Thyroid gland (tissue), 4 donors: Measurements from ENCODE around the gene CABLES2. TPM values are rescaled to one million over a fixed set of nuclear protein-coding genes. Genes with fewer than 3 reads are reported as not detected.

ENCODE experiments used
- DNase-seq, 2 donors: peaks; one replicate each; pipeline ENCODE4 v3.0.0-alpha.2; 2019
- H3K27ac ChIP-seq, 3 donors: fragments of 200-600 bp; sonication (generic); 1 replicate in 2 of 3; 2 replicates in 1 of 3; pipeline ENCODE4 v1.5.1; 2016 to 2019; ENCODE audit warnings: mild to moderate bottlenecking in 1 of 3, moderate library complexity in 1 of 3
- H3K27me3 ChIP-seq: fragments of 200-600 bp; sonication (generic); one replicate; pipeline ENCODE4 v1.5.1; 2019
- H3K36me3 ChIP-seq, 2 donors: fragments of 200-600 bp; sonication (generic); one replicate each; pipeline ENCODE4 v1.5.1; 2016 to 2019
- H3K4me1 ChIP-seq, 2 donors: fragments of 200-600 bp; sonication (generic); one replicate each; pipeline ENCODE4 v1.5.1; 2017 to 2019
- H3K4me3 ChIP-seq, 3 donors: fragments of 200-600 bp; sonication (generic); replicated peaks in 1 of 3; 1 replicate in 2 of 3; 2 replicates in 1 of 3; pipeline ENCODE4 v1.5.1; 2016; ENCODE audit warnings: mild to moderate bottlenecking in 1 of 3
- H3K9me3 ChIP-seq: fragments of 200-600 bp; sonication (generic); one replicate; pipeline ENCODE4 v1.5.1; 2017
- CTCF ChIP-seq, 6 experiments: fragments of 200-600 bp in 3 of 6; fragments of 450-650 bp in 3 of 6; sonication (generic) in 3 of 6; IDR thresholded peaks; one replicate each; pipeline ENCODE4 v1.5.1; 2016 to 2019; ENCODE audit warnings: antibody characterized with exemption in 6 of 6, mild to moderate bottlenecking in 2 of 6, inconsistent platforms in 1 of 6, moderate library complexity in 1 of 6
- POLR2A ChIP-seq, 2 donors: fragments of 450-650 bp; IDR thresholded peaks; one replicate each; pipeline ENCODE4 v1.6.1; 2017; ENCODE audit warnings: antibody characterized with exemption in 2 of 2, mild to moderate bottlenecking in 2 of 2, moderate library complexity in 1 of 2
- WGBS, 2 donors: methylation state at CpG; one replicate each; pipeline ENCODE4 v1.1.5; 2017; 5-methylcytosine and 5-hydroxymethylcytosine counted together
- intact Hi-C: fragments of 100-400 bp; cut with DNase I; formaldehyde crosslinking; loops from one replicate; pipeline ENCODE4 v1.15.1; 2023
- total RNA-seq, 4 donors: library from RNA; depleted of rRNA; stranded (reverse); fragments of >200 nt; gene quantifications; one replicate each; pipeline ENCODE4 v1.2.3, GENCODE V29; 2016

Gene CABLES2
- total RNA-seq, 4 donors from 2014 or later: 5.8 to 8.5 (median 7.7) TPM

GRCh38 chr20:62429455-62430310 lies 22.6 kb upstream of the CABLES2 start:
- Histone ChIP-seq H3K36me3 (no peaks in the 10 kb centered on the region), H3K27me3 (no peaks in the 10 kb centered on the region), H3K9me3 (no peaks in the 10 kb centered on the region), H3K4me3 (no peak overlapping the region), H3K4me1 (peaks cover 32 to 45% of the 10 kb centered on the region in 2 donors), H3K27ac (no peak overlapping the region)
- TF ChIP-seq POLR2A (IDR thresholded peaks at IDR 0.05): no peak
- TF ChIP-seq CTCF (IDR thresholded peaks at IDR 0.05): no peak
- no peak for DNase-seq
- intact Hi-C loops: no loop called here
- 80 to 93% methylated on average over 12 to 23 of the region's 23 CpGs for WGBS, 2 donors

- intact Hi-C loops: no loop called here
- H3K27me3 ChIP-seq: no peaks in the 10 kb centered on the region
- peak overlapping the region; percentile 50 to 87 (median 73) for H3K27ac ChIP-seq
- H3K36me3 ChIP-seq: no peaks in the 10 kb centered on the region
- no peaks in the 10 kb centered on the region for H3K9me3 ChIP-seq
- no peak overlapping the region for H3K4me3 ChIP-seq
- H3K4me1 ChIP-seq: peaks cover 39 to 49% of the 10 kb centered on the region in 2 donors
- WGBS, 2 donors: 67% methylated on average over 21 to 24 of the region's 31 CpGs
- DNase-seq: no peak
- no peak for TF ChIP-seq CTCF (IDR thresholded peaks at IDR 0.05)
- TF ChIP-seq POLR2A (IDR thresholded peaks at IDR 0.05): no peak
These were observed 21.6 kb upstream of the CABLES2 start for GRCh38 chr20:62428396-62429295.

- intact Hi-C loops: no loop called here
These were observed 20.9 kb upstream of the CABLES2 start for GRCh38 chr20:62428002-62428372.

GRCh38 chr20:62427172-62428001 lies 20.3 kb upstream of the CABLES2 start, which contains the start of gene RBBP8NL:
TSS of gene RBBP8NL (minus strand) at chr20:62427539. CDS start at chr20:62419647, 7,892 bp downstream.
- Histone ChIP-seq H3K4me1 (peaks cover 39 to 51% of the 10 kb centered on the region in 2 donors), H3K4me3 (no peak within 1 kb of the TSS), H3K9me3 (no peaks in the 10 kb centered on the region), H3K27ac (peak within 1 kb of the TSS; percentile 73 to 87 (median 81)), H3K36me3 (no peaks in the 10 kb centered on the region), H3K27me3 (no peaks in the 10 kb centered on the region)
- TF ChIP-seq POLR2A (IDR thresholded peaks at IDR 0.05) (no peak), CTCF (IDR thresholded peaks at IDR 0.05) (peak in 4 of 6 experiments; percentile 34 to 50 (median 44))
- intact Hi-C loops: no loop called here
- 33 to 35% methylated on average over 17 to 24 of the region's 28 CpGs for WGBS, 2 donors
- DNase-seq: peak; percentile 97 to 98

More at GRCh38 chr20:62428002-62428372, 20.9 kb upstream of the CABLES2 start:
- 72 to 80% methylated on average over 7 to 9 of the region's 10 CpGs for WGBS, 2 donors
- Histone ChIP-seq H3K4me3 (no peak overlapping the region), H3K4me1 (peaks cover 39 to 51% of the 10 kb centered on the region in 2 donors), H3K9me3 (no peaks in the 10 kb centered on the region), H3K36me3 (no peaks in the 10 kb centered on the region), H3K27me3 (no peaks in the 10 kb centered on the region), H3K27ac (peak overlapping the region; percentile 50 to 87 (median 73))
- no peak for DNase-seq
- TF ChIP-seq POLR2A (IDR thresholded peaks at IDR 0.05): no peak
